ENCODE results near the gene FAM171A2.

Gene FAM171A2

DNA sequence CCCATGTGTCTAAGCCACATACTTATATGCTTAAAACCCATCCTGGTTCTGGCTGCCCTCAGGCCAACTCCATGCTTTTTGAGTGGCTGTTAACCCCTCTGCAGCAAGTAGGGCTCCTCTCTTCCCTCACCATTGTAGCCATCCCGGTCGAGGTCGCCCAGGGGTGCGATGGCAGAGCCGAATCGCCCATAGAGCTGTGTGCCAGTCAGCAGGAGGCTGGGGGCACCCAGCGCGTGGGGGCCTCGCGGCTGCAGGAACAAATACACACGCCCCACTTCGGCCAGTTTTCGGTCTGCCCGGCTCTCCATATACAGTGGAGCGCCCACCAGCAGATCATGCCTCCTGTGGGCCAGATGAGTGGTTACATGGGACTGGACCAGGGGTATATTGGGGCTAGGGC lies 19.7 kb upstream of the FAM171A2 start:
- H3K79me1 ChIP-seq (replicated peaks; ENCODE audit: low read length, poor library complexity, severe bottlenecking), result no peaks in the 10 kb centered on the region
- 95% methylated on average over 15 of the region's 15 CpGs for WGBS
- H4K8ac ChIP-seq (ENCODE audit: low read length), result no peak overlapping the region
- no peak overlapping the region for H2BK15ac ChIP-seq (ENCODE audit: low read depth, poor library complexity, severe bottlenecking)
- H3K36me3 ChIP-seq (ENCODE audit: control insufficient read depth in 1 of 2, insufficient read depth in 2 of 2, low read depth in 1 of 2, low read length in 2 of 2), result no peaks in the 10 kb centered on the region
- no peak overlapping the region for H3K18ac ChIP-seq (ENCODE audit: low read depth in 1 of 2, low read length in 2 of 2)
- no peak overlapping the region for H2BK12ac ChIP-seq (ENCODE audit: low read length in 2 of 2)
- H2BK5ac ChIP-seq (ENCODE audit: low read depth, low read length, poor library complexity, severe bottlenecking), result no peak overlapping the region
- H3K4me1 ChIP-seq (ENCODE audit: control insufficient read depth, insufficient read depth, low read depth, low read length), result peaks cover 17% of the 10 kb centered on the region
- H3K27me3 ChIP-seq (ENCODE audit: control insufficient read depth in 1 of 2, insufficient read depth in 1 of 2, low read length in 2 of 2), result peaks cover 34 to 68% of the 10 kb centered on the region in 2 experiments
- no peak overlapping the region for H3K23ac ChIP-seq (ENCODE audit: low read length in 2 of 2)
- H2AFZ ChIP-seq (ENCODE audit: low read depth, low read length), result no peak overlapping the region
- H4K91ac ChIP-seq (ENCODE audit: low read length), result no peak overlapping the region
- no peak overlapping the region for H2BK120ac ChIP-seq (ENCODE audit: low read depth, low read length)
- no peak overlapping the region for H3K27ac ChIP-seq (ENCODE audit: low read length, poor library complexity, severe bottlenecking)
- H3K9me3 ChIP-seq (ENCODE audit: control insufficient read depth, low read length), result no peaks in the 10 kb centered on the region
- H3K4me3 ChIP-seq (ENCODE audit: insufficient read depth in 1 of 2, low read depth in 1 of 2, low read length in 2 of 2), result no peak overlapping the region
- no peak overlapping the region for H3K9ac ChIP-seq (ENCODE audit: low read length)
- no peak overlapping the region for H3K14ac ChIP-seq (ENCODE audit: low read length in 2 of 2)
- H3K4ac ChIP-seq (ENCODE audit: low read depth in 1 of 2, low read length in 2 of 2), result no peak overlapping the region
- DNase-seq, result no peak
- no peak overlapping the region for H3K4me2 ChIP-seq (ENCODE audit: low read length, poor library complexity, severe bottlenecking)
- H2AK5ac ChIP-seq (ENCODE audit: low read length, severe bottlenecking), result no peak overlapping the region

DNA sequence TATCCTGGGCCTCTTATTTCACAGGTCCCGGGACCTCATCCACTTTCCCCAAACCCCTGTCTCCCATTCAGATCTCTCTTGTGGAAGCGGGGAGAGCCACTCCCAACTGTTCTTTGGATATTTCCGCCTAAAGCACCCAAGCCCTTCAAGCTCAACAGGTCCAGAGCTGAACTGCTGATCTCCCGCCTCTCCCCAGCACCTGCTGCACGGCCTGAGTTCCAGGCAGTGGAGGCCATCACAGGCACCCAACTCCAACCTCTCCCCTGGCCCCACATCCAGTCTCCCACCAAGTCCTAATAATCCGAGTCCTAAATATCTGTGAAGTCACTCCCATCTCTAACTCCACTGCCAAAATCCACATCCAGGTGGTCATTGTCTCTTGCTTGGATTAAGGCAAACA lies 19.3 kb upstream of the FAM171A2 start:
- DNase-seq, result no peak
- no peak overlapping the region for H3K14ac ChIP-seq (ENCODE audit: low read length in 2 of 2)
- H2BK12ac ChIP-seq (ENCODE audit: low read length in 2 of 2), result no peak overlapping the region
- no peaks in the 10 kb centered on the region for H3K9me3 ChIP-seq (ENCODE audit: control insufficient read depth, low read length)
- no peak overlapping the region for H4K91ac ChIP-seq (ENCODE audit: low read length)
- no peak overlapping the region for H3K27ac ChIP-seq (ENCODE audit: low read length, poor library complexity, severe bottlenecking)
- no peak overlapping the region for H3K4me3 ChIP-seq (ENCODE audit: insufficient read depth in 1 of 2, low read depth in 1 of 2, low read length in 2 of 2)
- H3K18ac ChIP-seq (ENCODE audit: low read depth in 1 of 2, low read length in 2 of 2), result no peak overlapping the region
- H3K27me3 ChIP-seq (ENCODE audit: control insufficient read depth in 1 of 2, insufficient read depth in 1 of 2, low read length in 2 of 2), result peaks cover 34 to 71% of the 10 kb centered on the region in 2 experiments
- H3K4me2 ChIP-seq (ENCODE audit: low read length, poor library complexity, severe bottlenecking), result no peak overlapping the region
- H3K4me1 ChIP-seq (ENCODE audit: control insufficient read depth, insufficient read depth, low read depth, low read length), result peaks cover 17% of the 10 kb centered on the region
- no peak overlapping the region for H2AFZ ChIP-seq (ENCODE audit: low read depth, low read length)
- no peak overlapping the region for H4K8ac ChIP-seq (ENCODE audit: low read length)
- WGBS, result 88% methylated on average over 6 of the region's 6 CpGs
- no peak overlapping the region for H3K4ac ChIP-seq (ENCODE audit: low read depth in 1 of 2, low read length in 2 of 2)
- no peaks in the 10 kb centered on the region for H3K36me3 ChIP-seq (ENCODE audit: control insufficient read depth in 1 of 2, insufficient read depth in 2 of 2, low read depth in 1 of 2, low read length in 2 of 2)
- no peak overlapping the region for H2BK5ac ChIP-seq (ENCODE audit: low read depth, low read length, poor library complexity, severe bottlenecking)
- H2BK120ac ChIP-seq (ENCODE audit: low read depth, low read length), result no peak overlapping the region
- no peak overlapping the region for H3K23ac ChIP-seq (ENCODE audit: low read length in 2 of 2)
- no peak overlapping the region for H2BK15ac ChIP-seq (ENCODE audit: low read depth, poor library complexity, severe bottlenecking)
- no peaks in the 10 kb centered on the region for H3K79me1 ChIP-seq (replicated peaks; ENCODE audit: low read length, poor library complexity, severe bottlenecking)
- H3K9ac ChIP-seq (ENCODE audit: low read length), result no peak overlapping the region
- H2AK5ac ChIP-seq (ENCODE audit: low read length, severe bottlenecking), result no peak overlapping the region

GRCh38 chr17:44381810-44382305 lies 18.2 kb upstream of the FAM171A2 start:
- H2BK120ac ChIP-seq (ENCODE audit: low read depth, low read length), result no peak overlapping the region
- H3K4ac ChIP-seq (ENCODE audit: low read depth in 1 of 2, low read length in 2 of 2), result no peak overlapping the region
- H3K4me3 ChIP-seq (ENCODE audit: insufficient read depth in 1 of 2, low read depth in 1 of 2, low read length in 2 of 2), result no peak overlapping the region
- H4K91ac ChIP-seq (ENCODE audit: low read length), result no peak overlapping the region
- H3K9ac ChIP-seq (ENCODE audit: low read length), result no peak overlapping the region
- H3K27ac ChIP-seq (ENCODE audit: low read length, poor library complexity, severe bottlenecking), result no peak overlapping the region
- no peaks in the 10 kb centered on the region for H3K79me1 ChIP-seq (replicated peaks; ENCODE audit: low read length, poor library complexity, severe bottlenecking)
- H3K36me3 ChIP-seq (ENCODE audit: control insufficient read depth in 1 of 2, insufficient read depth in 2 of 2, low read depth in 1 of 2, low read length in 2 of 2), result no peaks in the 10 kb centered on the region
- H2AK5ac ChIP-seq (ENCODE audit: low read length, severe bottlenecking), result no peak overlapping the region
- H3K23ac ChIP-seq (ENCODE audit: low read length in 2 of 2), result no peak overlapping the region
- no peak overlapping the region for H2BK12ac ChIP-seq (ENCODE audit: low read length in 2 of 2)
- no peak overlapping the region for H3K4me2 ChIP-seq (ENCODE audit: low read length, poor library complexity, severe bottlenecking)
- H3K9me3 ChIP-seq (ENCODE audit: control insufficient read depth, low read length), result no peaks in the 10 kb centered on the region
- H3K4me1 ChIP-seq (ENCODE audit: control insufficient read depth, insufficient read depth, low read depth, low read length), result peaks cover 17% of the 10 kb centered on the region
- peaks cover 34 to 76% of the 10 kb centered on the region in 2 experiments for H3K27me3 ChIP-seq (ENCODE audit: control insufficient read depth in 1 of 2, insufficient read depth in 1 of 2, low read length in 2 of 2)
- H2BK5ac ChIP-seq (ENCODE audit: low read depth, low read length, poor library complexity, severe bottlenecking), result no peak overlapping the region
- no peak overlapping the region for H3K18ac ChIP-seq (ENCODE audit: low read depth in 1 of 2, low read length in 2 of 2)
- no peak overlapping the region for H2AFZ ChIP-seq (ENCODE audit: low read depth, low read length)
- 86% methylated on average over 4 of the region's 4 CpGs for WGBS
- no peak overlapping the region for H4K8ac ChIP-seq (ENCODE audit: low read length)
- no peak overlapping the region for H3K14ac ChIP-seq (ENCODE audit: low read length in 2 of 2)
- no peak for DNase-seq
- no peak overlapping the region for H2BK15ac ChIP-seq (ENCODE audit: low read depth, poor library complexity, severe bottlenecking)

DNA sequence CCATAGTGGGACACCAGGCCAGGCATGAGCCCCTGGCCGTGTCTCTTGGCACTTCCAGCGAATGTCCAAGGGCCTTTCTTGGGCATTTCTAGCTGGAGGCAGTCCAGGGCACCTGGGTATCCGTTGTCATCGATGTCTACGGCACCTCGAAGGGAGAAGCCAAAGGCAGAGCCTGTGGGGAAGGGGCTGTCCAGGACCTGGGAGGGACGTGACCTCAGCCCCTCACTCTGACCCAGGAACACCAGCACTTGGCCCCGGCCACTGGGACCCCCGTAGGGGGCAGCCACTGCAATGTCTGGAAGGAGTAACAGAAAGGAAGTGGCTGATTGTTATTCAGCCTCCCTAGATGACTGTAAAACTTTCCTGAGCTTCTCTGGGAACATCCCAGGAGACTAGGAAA lies 17.1 kb upstream of the FAM171A2 start:
- no peak overlapping the region for H3K18ac ChIP-seq (ENCODE audit: low read depth in 1 of 2, low read length in 2 of 2)
- H3K14ac ChIP-seq (ENCODE audit: low read length in 2 of 2), result no peak overlapping the region
- no peak overlapping the region for H4K8ac ChIP-seq (ENCODE audit: low read length)
- peaks cover 13% of the 10 kb centered on the region for H3K4me1 ChIP-seq (ENCODE audit: control insufficient read depth, insufficient read depth, low read depth, low read length)
- H2BK15ac ChIP-seq (ENCODE audit: low read depth, poor library complexity, severe bottlenecking), result no peak overlapping the region
- H3K27ac ChIP-seq (ENCODE audit: low read length, poor library complexity, severe bottlenecking), result no peak overlapping the region
- no peak overlapping the region for H3K4me3 ChIP-seq (ENCODE audit: insufficient read depth in 1 of 2, low read depth in 1 of 2, low read length in 2 of 2)
- no peak overlapping the region for H2AK5ac ChIP-seq (ENCODE audit: low read length, severe bottlenecking)
- no peak overlapping the region for H4K91ac ChIP-seq (ENCODE audit: low read length)
- no peak overlapping the region for H3K23ac ChIP-seq (ENCODE audit: low read length in 2 of 2)
- WGBS, result 77% methylated on average over 9 of the region's 9 CpGs
- no peak overlapping the region for H2BK5ac ChIP-seq (ENCODE audit: low read depth, low read length, poor library complexity, severe bottlenecking)
- H3K36me3 ChIP-seq (ENCODE audit: control insufficient read depth in 1 of 2, insufficient read depth in 2 of 2, low read depth in 1 of 2, low read length in 2 of 2), result no peaks in the 10 kb centered on the region
- H2BK120ac ChIP-seq (ENCODE audit: low read depth, low read length), result no peak overlapping the region
- H3K79me1 ChIP-seq (replicated peaks; ENCODE audit: low read length, poor library complexity, severe bottlenecking), result no peaks in the 10 kb centered on the region
- no peaks in the 10 kb centered on the region for H3K9me3 ChIP-seq (ENCODE audit: control insufficient read depth, low read length)
- H3K9ac ChIP-seq (ENCODE audit: low read length), result no peak overlapping the region
- peaks cover 31 to 73% of the 10 kb centered on the region in 2 experiments for H3K27me3 ChIP-seq (ENCODE audit: control insufficient read depth in 1 of 2, insufficient read depth in 1 of 2, low read length in 2 of 2)
- no peak overlapping the region for H3K4ac ChIP-seq (ENCODE audit: low read depth in 1 of 2, low read length in 2 of 2)
- H2AFZ ChIP-seq (ENCODE audit: low read depth, low read length), result no peak overlapping the region
- H2BK12ac ChIP-seq (ENCODE audit: low read length in 2 of 2), result no peak overlapping the region
- no peak overlapping the region for H3K4me2 ChIP-seq (ENCODE audit: low read length, poor library complexity, severe bottlenecking)
- no peak for DNase-seq
